Erythroblast (primary cell): ENCODE data around the gene ADARB1.

Source experiments
- GATA1 ChIP-seq: IDR thresholded peaks from 2 replicates; pipeline ENCODE4 v1.6.1; 2011; ENCODE audit warnings: low read depth, mild to moderate bottlenecking, control low read depth, low read length, moderate library complexity
- POLR2A ChIP-seq: IDR thresholded peaks from 2 replicates; pipeline ENCODE4 v1.6.1; 2011; ENCODE audit warnings: mild to moderate bottlenecking, low read length

DNA sequence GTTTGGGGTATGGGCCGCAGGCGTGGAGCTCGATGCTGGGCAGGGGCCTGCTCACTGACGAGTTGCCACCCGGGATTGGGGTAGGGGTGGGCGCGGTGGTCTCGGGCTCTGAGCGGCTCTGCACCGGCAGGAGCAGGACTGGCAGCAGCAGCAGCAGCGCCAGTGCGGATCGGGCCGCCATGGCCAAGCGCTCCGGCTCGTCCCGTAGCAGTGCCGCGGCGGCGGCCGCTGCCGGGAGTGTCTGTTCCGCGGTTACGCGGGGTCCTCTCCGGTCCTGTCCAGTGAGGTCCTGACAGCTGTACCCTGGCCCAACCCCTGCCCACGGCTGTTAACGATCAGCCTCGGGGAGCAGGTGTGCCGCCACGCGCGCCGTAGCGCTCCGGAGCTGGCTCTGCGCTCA, 26.5 kb downstream of the ADARB1 start:
- TF ChIP-seq POLR2A (no peak), GATA1 (no peak)
